MM.1S (cell line): ENCODE results near the gene SLITRK4.

Experiments
- CTCF ChIP-seq: fragments of 300-600 bp; sonication (generic); IDR thresholded peaks from 2 replicates; pipeline ENCODE4 v1.5.1; 2016; ENCODE audit warnings: antibody characterized with exemption, low read length, mixed read lengths
- EZH2 ChIP-seq: fragments of 300-600 bp; sonication (generic); optimal IDR thresholded peaks from 2 replicates; pipeline ENCODE3; 2017; ENCODE audit warnings: low read depth, mild to moderate bottlenecking, antibody characterized with exemption, low read length, mixed read lengths
- EZH2phosphoT487 ChIP-seq: fragments of 300-600 bp; sonication (generic); IDR thresholded peaks from 2 replicates; pipeline ENCODE4 v1.6.1; 2018; ENCODE audit warnings: antibody characterized with exemption, low read length

- TF ChIP-seq EZH2 (no peak), CTCF (no peak), EZH2phosphoT487 (no peak)
Measured at GRCh38 chrX:143633461-143634308, 2.2 kb downstream of the SLITRK4 start.
